Adrenal gland (tissue), 5 donors: Measurements from ENCODE around the gene STON2.

ENCODE experiments used
- POLR2A ChIP-seq, 2 donors: fragments of 450-650 bp; IDR thresholded peaks; one replicate each; pipeline ENCODE4 v1.6.1; 2017; ENCODE audit warnings: antibody characterized with exemption in 2 of 2, mild to moderate bottlenecking in 2 of 2, moderate library complexity in 1 of 2
- TF ChIP-seq, protein P1 (sequence below), 6 experiments: fragments of 450-650 bp in 4 of 6; fragments of 200-600 bp in 2 of 6; sonication (generic) in 1 of 6; IDR thresholded peaks; 1 replicate in 5 of 6; 2 replicates in 1 of 6; pipeline versions ENCODE4 v1.5.1 to v1.8.0; 2016 to 2021; ENCODE audit warnings: antibody characterized with exemption in 6 of 6, mild to moderate bottlenecking in 2 of 6, moderate library complexity in 1 of 6
- donor health status: DM: no; HTN: no; CAD: no.

DNA sequence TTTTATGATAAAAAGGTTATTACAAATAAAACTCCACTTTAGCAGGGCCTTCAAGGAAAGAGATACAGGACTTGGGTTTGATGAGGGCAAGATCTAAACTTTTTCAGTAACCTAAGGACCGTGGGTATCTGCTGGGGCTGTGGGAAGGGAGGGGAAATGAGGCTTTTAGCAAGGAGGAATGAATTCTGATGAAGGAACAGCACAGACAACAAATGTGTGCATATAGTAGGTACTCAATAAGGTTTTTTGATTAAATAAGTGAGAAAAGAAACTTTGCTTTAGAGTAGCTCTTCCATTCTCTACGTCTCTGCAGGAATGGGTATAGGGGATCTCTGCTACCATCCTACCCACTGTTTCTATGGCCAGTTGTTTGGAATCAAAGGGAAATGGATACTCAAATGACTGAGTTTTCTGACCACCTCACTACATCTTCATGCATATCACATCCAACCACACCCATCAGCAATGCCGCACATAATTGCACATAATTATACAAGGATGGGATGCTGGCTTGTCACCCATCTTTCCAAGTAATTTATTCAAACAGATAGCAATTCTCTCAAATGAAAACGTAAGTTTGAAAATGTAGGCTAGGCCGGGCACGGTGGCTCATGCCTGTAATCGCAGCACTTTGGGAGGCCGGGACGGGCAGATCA is 119.9 kb downstream of the STON2 start:
- no peak for TF ChIP-seq POLR2A (IDR thresholded peaks at IDR 0.05)
- TF ChIP-seq, protein P1, sequence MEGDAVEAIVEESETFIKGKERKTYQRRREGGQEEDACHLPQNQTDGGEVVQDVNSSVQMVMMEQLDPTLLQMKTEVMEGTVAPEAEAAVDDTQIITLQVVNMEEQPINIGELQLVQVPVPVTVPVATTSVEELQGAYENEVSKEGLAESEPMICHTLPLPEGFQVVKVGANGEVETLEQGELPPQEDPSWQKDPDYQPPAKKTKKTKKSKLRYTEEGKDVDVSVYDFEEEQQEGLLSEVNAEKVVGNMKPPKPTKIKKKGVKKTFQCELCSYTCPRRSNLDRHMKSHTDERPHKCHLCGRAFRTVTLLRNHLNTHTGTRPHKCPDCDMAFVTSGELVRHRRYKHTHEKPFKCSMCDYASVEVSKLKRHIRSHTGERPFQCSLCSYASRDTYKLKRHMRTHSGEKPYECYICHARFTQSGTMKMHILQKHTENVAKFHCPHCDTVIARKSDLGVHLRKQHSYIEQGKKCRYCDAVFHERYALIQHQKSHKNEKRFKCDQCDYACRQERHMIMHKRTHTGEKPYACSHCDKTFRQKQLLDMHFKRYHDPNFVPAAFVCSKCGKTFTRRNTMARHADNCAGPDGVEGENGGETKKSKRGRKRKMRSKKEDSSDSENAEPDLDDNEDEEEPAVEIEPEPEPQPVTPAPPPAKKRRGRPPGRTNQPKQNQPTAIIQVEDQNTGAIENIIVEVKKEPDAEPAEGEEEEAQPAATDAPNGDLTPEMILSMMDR (IDR thresholded peaks at IDR 0.05): no peak
